GM18951 (cell line): Measurements from ENCODE around the gene SDR42E2.
"Not testable (repeated sequence)": the region's sequence is repeated elsewhere in the genome, so short reads cannot be mapped to it uniquely, and the experiment has no call there.

Experiments
- POLR2A ChIP-seq: IDR thresholded peaks from 4 replicates; pipeline ENCODE4 v1.6.1; 2011; ENCODE audit warnings: mild to moderate bottlenecking; ENCODE audit not compliant: insufficient read length, insufficient read depth; ENCODE audit errors: extremely low read depth
- in situ Hi-C: fragments of 300-500 bp; cut with MboI; formaldehyde crosslinking; loops from one replicate; pipeline ENCODE4 v1.12.0; 2022; ENCODE audit warnings: low sequenced_read_pairs, mixed read lengths, inconsistent platforms; ENCODE audit not compliant: unreplicated experiment

Gene SDR42E2

DNA sequence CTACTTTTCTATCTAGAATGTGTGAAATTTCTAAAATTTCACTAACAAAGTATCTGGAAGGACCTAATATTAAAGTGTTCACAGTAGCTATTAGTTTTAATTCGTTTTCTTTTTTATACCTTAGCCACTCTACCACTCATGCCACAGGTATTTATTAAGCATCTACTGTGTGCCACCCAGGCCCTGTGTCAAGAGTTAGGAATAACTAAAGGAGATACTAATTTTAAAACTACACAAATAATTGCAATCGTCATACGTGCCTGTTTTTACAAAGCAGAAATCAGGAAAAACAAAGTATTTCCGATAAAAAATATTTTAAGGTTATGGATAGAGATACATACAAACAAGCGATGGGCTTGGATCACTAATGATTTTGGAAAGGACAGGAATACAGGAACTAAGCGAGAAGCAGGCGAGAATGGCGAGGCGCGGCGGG, 43.3 kb downstream of the SDR42E2 start:
- TF ChIP-seq POLR2A = no peak
- in situ Hi-C loops = loop anchor here (5.0 kb wide), 1 partner anchor 92 kb away; the partner anchor contains the start of gene POLR3E

DNA sequence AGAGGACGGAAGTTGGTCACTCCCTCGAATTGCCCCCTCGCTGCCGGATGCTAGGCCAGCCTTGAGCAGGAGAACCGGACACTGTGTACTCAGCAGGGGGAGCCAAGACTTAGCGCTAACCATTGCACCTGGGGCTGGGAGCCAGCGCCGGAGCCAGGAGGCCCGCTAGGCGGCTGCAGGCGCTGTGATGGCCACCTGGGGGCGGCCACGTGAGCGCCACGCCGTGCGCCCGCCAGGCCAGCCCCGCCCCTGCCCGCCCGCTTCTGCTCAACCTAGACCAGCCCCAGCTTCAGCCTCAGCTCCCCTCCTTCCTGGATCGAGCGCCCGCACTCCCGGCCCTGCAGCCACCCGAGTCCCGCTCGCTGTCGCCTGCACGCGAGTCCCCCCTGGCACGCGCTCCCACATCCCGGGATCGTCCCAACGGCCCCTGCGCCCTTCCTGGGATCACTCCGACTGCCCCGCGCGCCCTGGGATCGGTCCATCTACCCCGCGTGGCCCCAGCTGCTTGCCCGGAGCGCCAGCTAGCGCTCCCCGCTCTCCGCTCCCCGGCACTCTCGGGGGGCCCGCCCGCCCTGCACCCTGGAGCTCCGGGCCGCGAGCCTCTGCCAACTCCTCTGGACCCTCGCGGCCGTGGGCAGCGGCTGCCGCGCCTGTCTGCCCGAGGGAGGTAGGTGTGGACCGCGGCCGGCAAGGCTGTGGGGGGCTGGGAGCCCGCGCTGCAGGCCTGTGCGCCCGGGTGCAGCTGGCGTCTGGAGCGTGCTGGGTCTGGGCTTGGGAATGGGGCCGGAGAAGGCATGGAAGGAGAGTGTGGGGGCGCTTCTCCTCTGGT, 43.9 kb downstream of the SDR42E2 start, which contains the start of gene EEF2K:
Gene EEF2K, plus strand, starts transcription at position 266 of the 829 bp plus-strand sequence. CDS start 19,452 bp downstream, outside the sequence.
- peak; percentile 78 for TF ChIP-seq POLR2A
- in situ Hi-C loops = loop anchor here (5.0 kb wide), 1 partner anchor 91 kb away; the partner anchor contains the start of gene POLR3E

DNA sequence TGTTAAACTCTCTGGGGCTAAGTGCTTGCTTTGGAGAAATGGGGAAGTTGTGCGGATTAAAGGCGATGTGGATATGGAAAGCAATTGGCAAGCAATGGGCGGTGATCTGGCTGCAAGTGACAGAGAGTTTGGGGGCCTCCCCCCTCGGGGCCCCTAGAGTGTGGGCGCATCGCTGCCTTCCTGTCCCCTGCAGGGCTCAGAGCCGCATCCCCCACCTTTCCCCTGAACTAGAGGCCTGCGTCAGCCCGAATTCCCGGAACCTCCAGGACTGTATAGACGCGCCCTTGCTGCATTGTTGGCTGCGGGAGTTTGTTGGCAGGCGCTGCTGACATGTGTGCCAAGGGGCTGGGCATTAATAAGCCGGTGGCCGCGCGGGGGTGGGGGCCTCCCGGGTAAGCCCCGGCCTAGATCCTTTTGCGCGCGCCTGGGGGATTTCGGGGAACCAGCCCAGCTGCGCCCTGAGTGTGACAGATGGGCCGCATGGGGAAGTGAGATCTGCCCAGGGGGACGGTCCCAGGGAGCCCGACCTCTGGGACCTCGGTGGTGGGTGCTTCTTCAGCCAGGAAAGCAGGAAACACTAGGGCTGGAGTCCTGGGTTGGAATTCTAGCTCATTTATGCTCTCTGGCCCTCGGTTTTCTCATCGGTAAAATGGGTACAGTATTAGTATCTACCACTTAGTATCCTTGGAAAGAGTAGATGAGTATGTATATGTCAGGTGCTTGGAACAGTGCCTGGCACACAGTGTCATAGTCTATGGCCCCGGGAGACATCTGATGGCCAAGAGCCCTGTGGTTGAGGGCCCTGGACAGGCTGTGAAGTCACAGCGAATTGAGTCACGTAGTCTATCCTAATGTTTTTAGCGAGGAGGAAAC, 44.8 kb downstream of the SDR42E2 start:
- in situ Hi-C loops = loop anchor here (5.0 kb wide), 1 partner anchor 90 kb away; the partner anchor contains the start of gene POLR3E
- TF ChIP-seq POLR2A = peak; percentile 44

DNA sequence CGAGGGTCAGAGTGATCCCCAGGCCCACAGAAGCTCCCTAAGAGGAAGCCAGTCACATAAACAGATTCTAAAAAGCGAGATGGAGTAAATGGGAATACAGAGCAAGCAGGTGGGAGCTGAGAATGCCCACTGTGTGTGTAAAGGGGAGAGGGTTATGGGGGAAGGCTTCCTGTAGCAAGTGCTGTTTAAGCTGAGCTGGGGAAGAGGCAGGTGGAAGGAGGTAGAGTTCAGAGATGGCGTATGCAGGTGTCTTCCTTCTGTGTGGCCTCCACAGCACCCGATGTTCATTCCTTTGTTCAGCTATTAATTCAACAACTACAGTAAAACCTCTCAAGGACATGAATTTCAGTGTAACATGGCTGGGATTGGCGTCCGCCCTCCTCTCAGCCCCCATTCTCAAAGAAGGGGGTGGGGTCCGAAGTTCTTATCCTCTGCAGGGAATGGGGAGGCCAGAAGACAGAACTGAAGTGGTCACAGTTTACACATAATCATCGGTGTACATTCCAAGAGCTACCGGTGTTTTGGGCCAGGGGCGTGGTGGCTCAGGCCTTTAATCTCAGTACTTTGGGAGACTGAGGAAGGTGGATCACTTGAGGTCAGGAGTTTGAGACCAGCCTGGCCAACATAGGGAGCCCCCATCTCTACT, 45.5 kb downstream of the SDR42E2 start:
- in situ Hi-C loops = loop anchor here (5.0 kb wide), 1 partner anchor 89 kb away; the partner anchor contains the start of gene POLR3E
- TF ChIP-seq POLR2A = no peak

DNA sequence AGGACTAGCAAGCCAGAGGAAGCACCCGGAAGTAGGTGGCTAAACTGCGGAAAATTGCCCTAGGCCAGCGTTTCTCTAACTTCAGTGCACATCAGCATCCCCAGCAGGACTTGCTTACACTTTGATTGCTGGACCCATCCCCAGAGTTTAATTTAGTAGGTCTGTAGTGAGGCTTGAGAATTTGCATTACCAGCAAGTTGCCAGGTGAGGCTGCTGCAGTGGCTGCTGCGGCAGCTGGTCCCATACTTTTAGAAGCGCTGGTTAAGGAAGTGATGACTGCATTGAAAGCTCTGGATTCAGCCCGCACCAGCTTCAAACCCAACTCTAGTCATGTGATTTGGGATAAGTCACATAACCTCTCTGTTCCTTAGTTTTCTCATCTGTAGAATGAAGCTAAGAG, 48.0 kb downstream of the SDR42E2 start:
- in situ Hi-C loops = no loop called here
- TF ChIP-seq POLR2A = no peak

DNA sequence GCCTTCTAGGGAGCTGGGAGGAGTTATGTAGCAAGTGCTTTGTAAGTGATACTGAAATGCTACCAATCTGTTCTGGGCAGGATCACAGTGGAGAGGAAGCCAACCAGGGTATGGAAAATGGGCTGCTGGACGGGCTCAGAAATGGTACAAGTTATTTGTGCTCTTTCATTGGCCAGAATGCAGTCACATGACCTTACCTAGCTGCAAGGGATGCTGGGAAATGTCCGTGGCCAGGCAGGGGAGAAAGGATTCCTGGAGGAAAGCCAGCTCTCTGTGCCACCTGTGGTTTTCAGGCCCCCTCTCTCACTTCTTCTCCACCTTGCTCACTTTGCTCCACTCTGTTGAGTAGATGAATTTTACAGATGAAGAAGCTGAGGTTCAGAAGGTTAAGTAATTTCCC, 48.5 kb downstream of the SDR42E2 start:
- in situ Hi-C loops = no loop called here
- TF ChIP-seq POLR2A = no peak

DNA sequence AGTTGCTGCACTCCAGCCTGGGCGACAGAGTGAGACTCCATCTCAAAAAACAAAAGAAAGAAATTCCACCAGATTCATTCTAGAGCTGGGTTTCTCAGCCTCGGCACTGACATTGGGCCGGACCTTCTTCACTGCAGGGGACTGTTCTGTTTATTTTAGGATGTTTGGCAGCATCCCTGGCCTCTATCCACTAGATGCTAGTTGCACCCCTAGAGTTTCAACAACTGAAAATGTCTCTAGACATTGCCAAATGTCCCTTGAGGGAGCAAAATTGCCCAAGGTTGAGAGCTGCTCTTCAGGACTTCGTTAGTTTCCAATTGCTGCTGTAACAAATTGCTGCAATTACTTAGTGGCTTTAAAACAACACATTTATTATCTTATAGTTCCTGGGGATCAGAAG, 50.9 kb downstream of the SDR42E2 start:
- no peak for TF ChIP-seq POLR2A
- in situ Hi-C loops = no loop called here

DNA sequence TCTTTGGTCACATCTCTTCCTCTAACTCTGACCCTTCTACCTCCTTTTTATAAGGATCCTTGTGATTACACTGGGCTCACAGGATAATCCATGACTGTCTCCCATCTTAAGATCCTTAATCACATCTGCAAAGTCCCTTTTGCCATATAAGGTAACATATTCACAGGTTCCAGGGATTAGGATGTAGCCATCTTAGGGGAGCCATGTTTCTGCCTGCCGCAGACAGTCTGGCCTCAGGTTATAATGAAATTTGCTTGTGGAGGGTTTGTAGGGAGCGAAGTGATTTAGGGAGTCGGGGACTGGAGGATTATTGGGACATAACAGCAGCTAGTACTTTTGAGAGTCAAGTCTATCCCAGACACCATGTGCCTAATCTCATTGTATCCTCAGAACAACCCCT, 51.5 kb downstream of the SDR42E2 start:
- in situ Hi-C loops = no loop called here
- TF ChIP-seq POLR2A = no peak

DNA sequence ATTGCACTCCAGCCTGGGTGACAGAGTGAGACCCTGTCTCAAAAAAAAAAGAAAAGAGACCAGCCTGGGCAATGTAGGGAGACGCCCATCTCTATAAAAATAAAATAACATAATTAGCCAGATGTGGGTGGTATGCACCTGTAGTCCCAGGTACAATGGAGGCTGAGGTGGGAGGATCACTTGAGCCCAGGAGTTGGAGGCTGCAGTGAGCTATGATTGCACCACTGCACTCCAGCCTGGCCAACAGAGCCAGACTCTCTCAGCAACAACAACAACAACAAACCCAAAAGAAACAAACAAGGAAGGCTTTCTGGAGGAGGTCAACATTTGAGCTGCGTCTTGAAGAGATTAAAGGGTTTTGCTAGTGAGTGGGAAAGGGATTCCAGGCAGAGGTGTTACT, 52.1 kb downstream of the SDR42E2 start:
- in situ Hi-C loops = no loop called here
- TF ChIP-seq POLR2A = no peak

DNA sequence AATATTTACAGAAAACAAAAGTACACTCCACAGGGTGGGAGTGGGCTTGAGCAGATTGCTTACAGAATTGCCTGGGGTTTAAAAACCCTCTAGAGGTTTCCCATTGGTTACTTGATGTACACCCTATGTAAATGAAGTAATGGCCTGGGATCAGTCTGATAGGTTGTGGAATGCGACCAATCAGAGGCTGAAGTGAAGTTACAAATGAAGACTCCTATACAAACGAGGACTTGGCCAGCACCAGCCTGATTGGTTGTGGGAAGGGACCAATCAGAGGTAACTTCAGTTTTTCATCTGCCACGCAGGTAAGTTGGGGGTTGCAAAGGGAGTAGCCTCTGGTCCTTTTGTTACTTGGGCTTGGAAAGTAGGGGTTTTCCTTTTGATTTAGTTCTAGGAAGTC, 52.6 kb downstream of the SDR42E2 start:
- in situ Hi-C loops = no loop called here
- no peak for TF ChIP-seq POLR2A

DNA sequence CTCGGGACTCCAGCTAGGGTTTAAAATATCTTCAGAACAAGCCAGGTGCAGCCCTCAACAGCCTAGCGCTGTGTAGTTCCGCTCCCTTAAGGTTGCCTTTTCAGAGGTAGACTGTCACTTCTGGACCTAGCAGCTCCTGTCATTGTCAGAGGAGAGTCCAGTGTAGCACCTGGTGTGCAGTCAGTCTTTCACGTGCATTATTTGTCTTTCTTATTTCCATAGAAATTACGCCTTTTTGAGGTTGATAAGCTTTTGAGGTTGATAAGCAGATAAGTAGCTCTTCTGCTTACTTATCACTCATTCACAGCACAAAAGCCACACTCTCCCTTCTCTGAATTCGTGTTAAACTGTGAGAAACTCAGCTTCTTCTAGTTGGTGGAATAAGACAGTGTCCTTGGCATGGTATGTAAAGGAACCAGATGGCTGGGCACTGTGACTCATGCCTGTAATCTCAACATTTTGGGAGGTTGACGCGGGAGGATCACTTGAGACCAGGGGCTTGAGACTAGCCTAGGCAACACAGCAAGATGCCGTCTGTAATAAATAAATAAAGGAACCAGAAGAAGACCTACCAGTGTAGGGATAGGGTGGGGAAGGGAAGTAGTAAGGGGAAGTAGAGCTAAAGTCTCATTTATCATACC, 54.0 kb downstream of the SDR42E2 start:
- TF ChIP-seq POLR2A = no peak
- in situ Hi-C loops = no loop called here

DNA sequence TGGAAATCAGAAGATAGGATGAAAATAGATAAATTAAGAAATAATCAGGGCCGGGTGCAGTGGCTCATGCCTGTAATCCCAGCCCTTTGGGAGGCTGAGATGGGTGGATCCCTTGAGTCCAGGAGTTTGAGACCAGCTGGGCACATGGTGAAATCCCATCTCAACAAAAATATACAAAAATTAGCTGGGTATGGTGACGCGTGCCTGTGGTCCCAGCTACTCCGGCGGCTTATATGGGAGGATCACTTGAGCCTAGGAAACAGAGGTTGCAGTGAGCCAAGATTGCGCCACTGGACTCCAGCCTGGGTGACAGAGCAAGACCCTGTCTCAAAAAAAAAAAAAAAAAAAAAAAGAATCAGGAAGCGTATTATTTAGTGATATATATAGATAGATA, 54.5 kb downstream of the SDR42E2 start:
- in situ Hi-C loops = not testable (repeated sequence)
